Measurements from ENCODE around the gene PRKAR1B. TPM values are rescaled to one million over a fixed set of nuclear protein-coding genes. Genes with fewer than 3 reads are reported as not detected.

PRKAR1B gene
- total RNA-seq, 1 experiment from 2014 or later, result 62.0 TPM

GRCh38 chr7:698515-699475, 28.3 kb downstream of the PRKAR1B start:
- Histone ChIP-seq H3K4me3 (ENCODE audit: low read depth in 2 of 2, low read length in 2 of 2) (no peak overlapping the region), H3K27me3 (ENCODE audit: control insufficient read depth, insufficient read depth, low read length) (no peaks in the 10 kb centered on the region), H3K9me3 (ENCODE audit: control insufficient read depth, insufficient read depth, low read depth, low read length) (peaks cover 4% of the 10 kb centered on the region; the same call in 1 of the 2 replicates), H3K36me3 (ENCODE audit: control insufficient read depth, insufficient read depth, low read length) (no peaks in the 10 kb centered on the region), H3K4me1 (ENCODE audit: control insufficient read depth, insufficient read depth, low read length) (no peaks in the 10 kb centered on the region), H3K27ac (ENCODE audit: low read length) (no peak overlapping the region)
- TF ChIP-seq SIN3A (IDR thresholded peaks at IDR 0.05; ENCODE audit: borderline replicate concordance, insufficient read depth, low read depth, low read length), result no peak
- TF ChIP-seq CTCF (IDR thresholded peaks at IDR 0.05), result no peak
- TF ChIP-seq TCF7L2 (IDR thresholded peaks at IDR 0.05; ENCODE audit: low read depth, low read length), result no peak
- TF ChIP-seq POLR2AphosphoS5 (IDR thresholded peaks at IDR 0.05; ENCODE audit: low read depth, low read length), result no peak
- TF ChIP-seq REST (IDR thresholded peaks at IDR 0.05; ENCODE audit: insufficient read depth in 1 of 2, low read depth in 2 of 2, low read length in 1 of 2), result no peak
- BruUV-seq (replicated peaks), result no TSS peak
- in situ Hi-C loops (cut with HindIII; ENCODE audit: low pct_unique_long_range_greater_than_20kb, low sequenced_read_pairs) (no loop called here), intact Hi-C loops (cut with micrococcal nuclease; ENCODE audit: unreplicated experiment) (no loop called here)
- POLR2A ChIA-PET, result no interaction called here
- DNase-seq (ENCODE audit: low read depth, low spot score) (no peak), ATAC-seq (no peak; the same call in 1 of the 2 replicates)
- CTCF ChIA-PET, result no interaction called here

GRCh38 chr7:696812-697551, 30.1 kb downstream of the PRKAR1B start:
- H3K36me3 ChIP-seq (ENCODE audit: control insufficient read depth, insufficient read depth, low read length), result no peaks in the 10 kb centered on the region
- no peaks in the 10 kb centered on the region for H3K4me1 ChIP-seq (ENCODE audit: control insufficient read depth, insufficient read depth, low read length)
- H3K9me3 ChIP-seq (ENCODE audit: control insufficient read depth, insufficient read depth, low read depth, low read length), result no peaks in the 10 kb centered on the region
- ATAC-seq (no peak), DNase-seq (ENCODE audit: low read depth, low spot score) (no peak)
- ChIA-PET POLR2A (no interaction called here), CTCF (no interaction called here)
- TF ChIP-seq REST (IDR thresholded peaks at IDR 0.05; ENCODE audit: insufficient read depth in 1 of 2, low read depth in 2 of 2, low read length in 1 of 2) (no peak), POLR2AphosphoS5 (IDR thresholded peaks at IDR 0.05; ENCODE audit: low read depth, low read length) (no peak), CTCF (IDR thresholded peaks at IDR 0.05) (no peak), SIN3A (IDR thresholded peaks at IDR 0.05; ENCODE audit: borderline replicate concordance, insufficient read depth, low read depth, low read length) (no peak), TCF7L2 (IDR thresholded peaks at IDR 0.05; ENCODE audit: low read depth, low read length) (no peak)
- no peak overlapping the region for H3K4me3 ChIP-seq (ENCODE audit: low read depth in 2 of 2, low read length in 2 of 2)
- no TSS peak for BruUV-seq (replicated peaks)
- intact Hi-C loops (cut with micrococcal nuclease; ENCODE audit: unreplicated experiment), result no loop called here
- no peaks in the 10 kb centered on the region for H3K27me3 ChIP-seq (ENCODE audit: control insufficient read depth, insufficient read depth, low read length)
- in situ Hi-C loops (cut with HindIII; ENCODE audit: low pct_unique_long_range_greater_than_20kb, low sequenced_read_pairs), result no loop called here
- H3K27ac ChIP-seq (ENCODE audit: low read length), result no peak overlapping the region
